Tibial nerve (tissue), 4 donors: ENCODE results near the gene NR2F1. TPM values are rescaled to one million over a fixed set of nuclear protein-coding genes. Genes with fewer than 3 reads are reported as not detected.
A peak's percentile ranks its signal among the peaks of the same experiment; 100 is the strongest.

ENCODE experiments used
- DNase-seq, 2 donors: peaks; one replicate each; pipeline ENCODE4 v3.0.0-alpha.2; 2019; ENCODE audit warnings: low spot score in 2 of 2
- H3K27ac ChIP-seq, 4 donors: fragments of 200-600 bp; sonication (generic) in 3 of 4; one replicate each; pipeline ENCODE4 v1.5.1; 2017 to 2019; ENCODE audit warnings: mild to moderate bottlenecking in 1 of 4
- H3K27me3 ChIP-seq, 2 donors: fragments of 200-600 bp; sonication (generic) in 1 of 2; one replicate each; pipeline versions ENCODE4 v1.5.1 to v1.6.0; 2017 to 2019
- H3K36me3 ChIP-seq, 3 donors: fragments of 200-600 bp; sonication (generic); one replicate each; pipeline ENCODE4 v1.5.1; 2018 to 2019
- H3K4me1 ChIP-seq, 4 donors: fragments of 200-600 bp; sonication (generic) in 3 of 4; one replicate each; pipeline ENCODE4 v1.5.1; 2017 to 2019
- H3K4me3 ChIP-seq, 4 donors: fragments of 200-600 bp; sonication (generic) in 3 of 4; one replicate each; pipeline ENCODE4 v1.5.1; 2017 to 2019; ENCODE audit warnings: mild to moderate bottlenecking in 1 of 4, moderate library complexity in 1 of 4
- H3K9me3 ChIP-seq, 4 donors: fragments of 200-600 bp; sonication (generic) in 3 of 4; one replicate each; pipeline ENCODE4 v1.5.1; 2017 to 2019
- CTCF ChIP-seq, 5 experiments: fragments of 200-600 bp in 3 of 5; fragments of 450-650 bp in 2 of 5; sonication (generic) in 3 of 5; IDR thresholded peaks; one replicate each; pipeline ENCODE4 v1.5.1; 2016 to 2019; ENCODE audit warnings: antibody characterized with exemption in 5 of 5, mild to moderate bottlenecking in 3 of 5, moderate library complexity in 2 of 5
- EP300 ChIP-seq, 2 donors: sonication (generic); formaldehyde crosslinking; IDR thresholded peaks; one replicate each; pipeline ENCODE4 v1.6.1; 2017; ENCODE audit warnings: antibody characterized with exemption in 2 of 2, mild to moderate bottlenecking in 1 of 2
- POLR2A ChIP-seq, 2 donors: fragments of 450-650 bp; IDR thresholded peaks; one replicate each; pipeline ENCODE4 v1.6.1; 2017; ENCODE audit warnings: antibody characterized with exemption in 2 of 2, mild to moderate bottlenecking in 2 of 2, moderate library complexity in 2 of 2
- WGBS, 2 donors: methylation state at CpG; one replicate each; pipeline ENCODE4 v1.1.5; 2018; 5-methylcytosine and 5-hydroxymethylcytosine counted together
- total RNA-seq, 4 donors: library from RNA; depleted of rRNA; stranded (reverse); fragments of >200 nt; gene quantifications; one replicate each; pipeline ENCODE4 v1.1.0, GENCODE V29; 2016

The NR2F1 gene
- total RNA-seq, 4 donors from 2014 or later, result 64.9 to 81.3 (median 67.6) TPM

- no peak for TF ChIP-seq POLR2A (IDR thresholded peaks at IDR 0.05)
- peak in 1 of 2 donors; percentile 10 for TF ChIP-seq EP300 (IDR thresholded peaks at IDR 0.05)
- TF ChIP-seq CTCF (IDR thresholded peaks at IDR 0.05), result no peak
- peak overlapping the region; percentile 78 to 95 (median 87) for H3K27ac ChIP-seq
- H3K4me3 ChIP-seq, result peak overlapping the region; percentile 46 to 83 (median 59)
- peaks cover 0 to 9% of the 10 kb centered on the region in 2 donors for H3K27me3 ChIP-seq
- no peak for DNase-seq
- 19 to 25% methylated on average over 11 of the region's 11 CpGs for WGBS, 2 donors
- H3K9me3 ChIP-seq, result no peaks in the 10 kb centered on the region
- H3K36me3 ChIP-seq, result peaks cover 0 to 8% (median 0%) of the 10 kb centered on the region in 3 donors
- peaks cover 0 to 26% (median 10%) of the 10 kb centered on the region in 4 donors for H3K4me1 ChIP-seq
Measured at GRCh38 chr5:93586736-93587596, 3.9 kb downstream of the NR2F1 start.

- Histone ChIP-seq H3K36me3 (peaks cover 0 to 8% (median 0%) of the 10 kb centered on the region in 3 donors), H3K9me3 (no peaks in the 10 kb centered on the region), H3K4me1 (peaks cover 0 to 34% (median 12%) of the 10 kb centered on the region in 4 donors), H3K27ac (peak overlapping the region; percentile 78 to 95 (median 87)), H3K27me3 (peaks cover 0 to 6% of the 10 kb centered on the region in 2 donors), H3K4me3 (peak overlapping the region; percentile 46 to 83 (median 59))
- 19 to 31% methylated on average over 37 to 59 of the region's 59 CpGs for WGBS, 2 donors
- TF ChIP-seq EP300 (IDR thresholded peaks at IDR 0.05) (peak in 1 of 2 donors; percentile 55), CTCF (IDR thresholded peaks at IDR 0.05) (no peak), POLR2A (IDR thresholded peaks at IDR 0.05) (no peak)
- DNase-seq, result no peak
Measured at GRCh38 chr5:93587597-93588351, 4.8 kb downstream of the NR2F1 start.

- 24 to 34% methylated on average over 26 to 32 of the region's 78 CpGs for WGBS, 2 donors
- Histone ChIP-seq H3K9me3 (no peaks in the 10 kb centered on the region), H3K27me3 (no peaks in the 10 kb centered on the region), H3K36me3 (peaks cover 0 to 10% (median 0%) of the 10 kb centered on the region in 3 donors), H3K4me1 (peaks cover 0 to 41% (median 12%) of the 10 kb centered on the region in 4 donors), H3K27ac (peak overlapping the region; percentile 78 to 95 (median 87)), H3K4me3 (peak overlapping the region; percentile 46 to 83 (median 59))
- TF ChIP-seq POLR2A (IDR thresholded peaks at IDR 0.05), result no peak
- no peak for TF ChIP-seq CTCF (IDR thresholded peaks at IDR 0.05)
- no peak for TF ChIP-seq EP300 (IDR thresholded peaks at IDR 0.05)
- DNase-seq, result peak in 1 of 2 donors; percentile 45
Measured at GRCh38 chr5:93588352-93589151, 5.5 kb downstream of the NR2F1 start.

GRCh38 chr5:93589152-93589828, 6.3 kb downstream of the NR2F1 start:
- H3K27me3 ChIP-seq, result no peaks in the 10 kb centered on the region

More at GRCh38 chr5:93589152-93589828, 6.3 kb downstream of the NR2F1 start:
- Histone ChIP-seq H3K36me3 (peaks cover 0 to 17% (median 0%) of the 10 kb centered on the region in 3 donors), H3K27ac (peak overlapping the region; percentile 61 to 95 (median 80)), H3K4me3 (peak overlapping the region; percentile 13 to 83 (median 36)), H3K4me1 (peaks cover 0 to 42% (median 13%) of the 10 kb centered on the region in 4 donors), H3K9me3 (no peaks in the 10 kb centered on the region)
- DNase-seq, result no peak
- 37 to 40% methylated on average over 6 of the region's 6 CpGs for WGBS, 2 donors
- TF ChIP-seq CTCF (IDR thresholded peaks at IDR 0.05) (no peak), POLR2A (IDR thresholded peaks at IDR 0.05) (no peak), EP300 (IDR thresholded peaks at IDR 0.05) (no peak)
